Panc1 (cell line): ENCODE data around the gene FAM210B. TPM values are rescaled to one million over a fixed set of nuclear protein-coding genes. Genes with fewer than 3 reads are reported as not detected.

Source experiments
- ATAC-seq: fragments of 200-7000 bp; cut with Tn5 transposase; 2 replicates; pipeline ENCODE4 v1.9.1; 2020; ENCODE audit warnings: mild to moderate bottlenecking, moderate library complexity
- BruUV-seq: library from RNA; stranded (reverse); fragments of 400-500 nt; replicated peaks from 2 replicates; lab custom pipeline; 2021; lab: Mats Ljungman, UMichigan
- CTCF ChIA-PET: fragments of 300-600 bp; sonication (Branson Sonifier 250); formaldehyde crosslinking; loops from one replicate; lab custom pipeline; 2022; ENCODE audit warnings: antibody characterized with exemption; lab: Charles Lee
- POLR2A ChIA-PET: fragments of 300-600 bp; sonication (Branson Sonifier 250); formaldehyde crosslinking; loops from one replicate; lab custom pipeline; 2022; ENCODE audit warnings: antibody characterized with exemption; lab: Charles Lee
- DNase-seq: peaks from one replicate; pipeline ENCODE4 v3.0.0-alpha.2; 2010; ENCODE audit warnings: low read depth, low spot score
- H3K27ac ChIP-seq: 2 replicates; pipeline ENCODE4 v1.5.1; 2011; ENCODE audit warnings: mild to moderate bottlenecking, low read length, inconsistent platforms
- H3K27me3 ChIP-seq: fragments of 200-500 bp; sonication (Bioruptor generic); 2 replicates; pipeline ENCODE4 v1.6.0; 2014; ENCODE audit warnings: low read length, inconsistent platforms; ENCODE audit not compliant: control insufficient read depth, insufficient read depth
- H3K36me3 ChIP-seq: fragments of 200-500 bp; sonication (Bioruptor generic); 2 replicates; pipeline ENCODE4 v1.5.1; 2014; ENCODE audit warnings: inconsistent platforms, mild to moderate bottlenecking, low read length, moderate library complexity; ENCODE audit not compliant: control insufficient read depth, insufficient read depth
- H3K4me1 ChIP-seq: 2 replicates; pipeline ENCODE4 v1.5.1; 2011; ENCODE audit warnings: inconsistent platforms, mild to moderate bottlenecking, low read length, moderate library complexity; ENCODE audit not compliant: control insufficient read depth, insufficient read depth
- H3K4me3 ChIP-seq, 2 experiments: 2 replicates each; pipeline ENCODE4 v1.5.1; 2011 to 2012; ENCODE audit warnings: low read depth in 2 of 2, low read length in 2 of 2, mild to moderate bottlenecking in 2 of 2, inconsistent platforms in 1 of 2, moderate library complexity in 1 of 2
- H3K9me3 ChIP-seq: fragments of 200-500 bp; sonication (Bioruptor generic); 2 replicates; pipeline ENCODE4 v1.5.1; 2014; ENCODE audit warnings: low read depth, mild to moderate bottlenecking, inconsistent platforms, low read length, moderate library complexity; ENCODE audit not compliant: control insufficient read depth, insufficient read depth
- CTCF ChIP-seq: fragments of 450-650 bp; IDR thresholded peaks from 2 replicates; pipeline ENCODE4 v1.5.1; 2017; ENCODE audit warnings: mild to moderate bottlenecking
- POLR2AphosphoS5 ChIP-seq: IDR thresholded peaks from 2 replicates; pipeline ENCODE4 v1.6.1; 2012; ENCODE audit warnings: mild to moderate bottlenecking, low read depth, low read length, moderate library complexity
- SIN3A ChIP-seq: IDR thresholded peaks from 2 replicates; pipeline ENCODE4 v1.6.1; 2012; ENCODE audit warnings: low read depth, mild to moderate bottlenecking, low read length, moderate library complexity, borderline replicate concordance; ENCODE audit not compliant: insufficient read depth
- TCF7L2 ChIP-seq: IDR thresholded peaks from 2 replicates; pipeline ENCODE4 v1.6.1; 2011; ENCODE audit warnings: mild to moderate bottlenecking, low read depth, low read length, inconsistent platforms
- in situ Hi-C: cut with HindIII; loops from 2 replicates; pipeline ENCODE4 v1.10.0; 2016; ENCODE audit warnings: low sequenced_read_pairs, low pct_unique_long_range_greater_than_20kb
- intact Hi-C: fragments of 100-400 bp; cut with micrococcal nuclease; formaldehyde crosslinking; loops from one replicate; pipeline ENCODE4 v1.10.0; 2022; ENCODE audit not compliant: unreplicated experiment
- total RNA-seq: library from RNA; stranded (reverse); gene quantifications from one replicate; pipeline ENCODE4 v1.2.1, GENCODE V29; 2021; ENCODE audit not compliant: unreplicated experiment
- TF ChIP-seq, protein P1 (sequence below), 2 experiments: IDR thresholded peaks; 2 replicates each; pipeline ENCODE4 v1.6.1; 2011 to 2012; ENCODE audit warnings: low read depth in 2 of 2, control low read depth in 1 of 2, low read length in 1 of 2, mild to moderate bottlenecking in 1 of 2, moderate library complexity in 1 of 2; ENCODE audit not compliant: insufficient read depth in 1 of 2

The FAM210B gene
- total RNA-seq, 1 experiment from 2014 or later: 10.8 TPM

DNA sequence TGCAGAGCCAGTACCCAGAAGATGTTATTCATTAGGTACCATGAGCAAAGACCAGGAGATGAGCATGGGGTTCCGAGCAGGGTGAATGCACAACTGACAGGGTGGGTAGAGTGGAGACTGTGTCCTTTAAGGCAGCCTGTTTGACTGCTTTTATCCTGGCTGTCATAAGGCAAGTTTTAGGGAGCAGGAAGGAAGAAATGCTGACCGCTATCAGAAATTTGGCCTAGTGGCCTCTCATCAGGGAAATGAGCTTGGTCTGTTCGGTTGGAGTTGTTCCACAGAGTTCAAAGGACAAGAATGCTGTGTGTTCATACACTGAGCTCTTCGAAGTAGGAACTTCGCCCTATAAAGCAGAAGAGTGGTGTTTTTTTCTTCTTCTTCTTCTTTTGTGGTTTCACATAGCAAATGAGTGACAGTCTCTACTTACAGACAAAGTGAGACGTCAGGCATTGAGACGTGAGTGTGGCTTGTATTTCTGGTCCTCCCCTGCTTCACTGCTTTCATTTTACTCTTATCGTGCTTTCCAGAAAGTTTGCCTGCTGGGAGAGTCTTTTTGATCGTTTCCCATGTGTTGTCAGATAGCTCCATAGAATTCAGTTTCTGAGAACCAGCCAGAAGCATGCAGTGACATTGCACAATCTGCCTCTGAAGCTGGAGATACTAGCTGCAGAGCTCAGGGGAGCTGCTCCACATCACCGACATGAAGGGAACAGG, 53.1 kb downstream of the FAM210B start, which contains the start of gene CASS4:
TSS of gene CASS4 (plus strand) at position 502 of the 714 bp plus-strand sequence. CDS start at position 701, 199 bp downstream.
- ChIA-PET POLR2A (interaction anchor here (0.7 kb wide), 1 partner anchor 216 kb away, joined by 3 read pairs; no protein-coding TSS in a partner anchor), CTCF (no interaction called here)
- TF ChIP-seq SIN3A (no peak), TCF7L2 (no peak), POLR2AphosphoS5 (no peak), CTCF (no peak)
- TF ChIP-seq, protein P1, sequence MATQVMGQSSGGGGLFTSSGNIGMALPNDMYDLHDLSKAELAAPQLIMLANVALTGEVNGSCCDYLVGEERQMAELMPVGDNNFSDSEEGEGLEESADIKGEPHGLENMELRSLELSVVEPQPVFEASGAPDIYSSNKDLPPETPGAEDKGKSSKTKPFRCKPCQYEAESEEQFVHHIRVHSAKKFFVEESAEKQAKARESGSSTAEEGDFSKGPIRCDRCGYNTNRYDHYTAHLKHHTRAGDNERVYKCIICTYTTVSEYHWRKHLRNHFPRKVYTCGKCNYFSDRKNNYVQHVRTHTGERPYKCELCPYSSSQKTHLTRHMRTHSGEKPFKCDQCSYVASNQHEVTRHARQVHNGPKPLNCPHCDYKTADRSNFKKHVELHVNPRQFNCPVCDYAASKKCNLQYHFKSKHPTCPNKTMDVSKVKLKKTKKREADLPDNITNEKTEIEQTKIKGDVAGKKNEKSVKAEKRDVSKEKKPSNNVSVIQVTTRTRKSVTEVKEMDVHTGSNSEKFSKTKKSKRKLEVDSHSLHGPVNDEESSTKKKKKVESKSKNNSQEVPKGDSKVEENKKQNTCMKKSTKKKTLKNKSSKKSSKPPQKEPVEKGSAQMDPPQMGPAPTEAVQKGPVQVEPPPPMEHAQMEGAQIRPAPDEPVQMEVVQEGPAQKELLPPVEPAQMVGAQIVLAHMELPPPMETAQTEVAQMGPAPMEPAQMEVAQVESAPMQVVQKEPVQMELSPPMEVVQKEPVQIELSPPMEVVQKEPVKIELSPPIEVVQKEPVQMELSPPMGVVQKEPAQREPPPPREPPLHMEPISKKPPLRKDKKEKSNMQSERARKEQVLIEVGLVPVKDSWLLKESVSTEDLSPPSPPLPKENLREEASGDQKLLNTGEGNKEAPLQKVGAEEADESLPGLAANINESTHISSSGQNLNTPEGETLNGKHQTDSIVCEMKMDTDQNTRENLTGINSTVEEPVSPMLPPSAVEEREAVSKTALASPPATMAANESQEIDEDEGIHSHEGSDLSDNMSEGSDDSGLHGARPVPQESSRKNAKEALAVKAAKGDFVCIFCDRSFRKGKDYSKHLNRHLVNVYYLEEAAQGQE (IDR thresholded peaks at IDR 0.05; ENCODE audit: insufficient read depth in 1 of 2, low read depth in 2 of 2, low read length in 1 of 2): no peak
- Histone ChIP-seq H3K4me3 (no peak within 1 kb of the TSS), H3K27ac (no peak within 1 kb of the TSS), H3K9me3 (no peaks in the 10 kb centered on the region), H3K4me1 (no peaks in the 10 kb centered on the region), H3K36me3 (peaks cover 4% of the 10 kb centered on the region; the same call in 1 of the 2 replicates), H3K27me3 (no peaks in the 10 kb centered on the region)
- intact Hi-C loops (no loop called here), in situ Hi-C loops (no loop called here)
- BruUV-seq: no TSS peak
- DNase-seq (no peak), ATAC-seq (no peak)

GRCh38 chr20:56412473-56412790, 53.7 kb downstream of the FAM210B start:
- 0 out of 2 replicates have a peak, but pooled peaks cover 2% of the 10 kb centered on the region for H3K36me3 ChIP-seq
- TF ChIP-seq CTCF (no peak), POLR2AphosphoS5 (no peak), TCF7L2 (no peak), SIN3A (no peak)
- TF ChIP-seq, protein P1 (IDR thresholded peaks at IDR 0.05; ENCODE audit: insufficient read depth in 1 of 2, low read depth in 2 of 2, low read length in 1 of 2): no peak
- no peak for ATAC-seq
- intact Hi-C loops: no loop called here
- H3K27ac ChIP-seq: no peak overlapping the region
- POLR2A ChIA-PET: interaction anchor here (0.5 kb wide), 1 partner anchor 12 kb away, joined by 6 read pairs; no protein-coding TSS in a partner anchor
- in situ Hi-C loops: no loop called here
- CTCF ChIA-PET: no interaction called here
- no peak for DNase-seq
- no peaks in the 10 kb centered on the region for H3K9me3 ChIP-seq
- no peaks in the 10 kb centered on the region for H3K27me3 ChIP-seq
- BruUV-seq: no TSS peak
- no peaks in the 10 kb centered on the region for H3K4me1 ChIP-seq
- H3K4me3 ChIP-seq: no peak overlapping the region
